NCI-H2227 (cell line): Measurements from ENCODE around the gene AVEN.
"Not testable (repeated sequence)": the region's sequence is repeated elsewhere in the genome, so short reads cannot be mapped to it uniquely, and the experiment has no call there.

Experiments used
- DNase-seq: peaks from one replicate; lab custom pipeline; 2025; ENCODE audit not compliant: unreplicated experiment; lab: John Stamatoyannopoulos, UW

Gene AVEN

DNA sequence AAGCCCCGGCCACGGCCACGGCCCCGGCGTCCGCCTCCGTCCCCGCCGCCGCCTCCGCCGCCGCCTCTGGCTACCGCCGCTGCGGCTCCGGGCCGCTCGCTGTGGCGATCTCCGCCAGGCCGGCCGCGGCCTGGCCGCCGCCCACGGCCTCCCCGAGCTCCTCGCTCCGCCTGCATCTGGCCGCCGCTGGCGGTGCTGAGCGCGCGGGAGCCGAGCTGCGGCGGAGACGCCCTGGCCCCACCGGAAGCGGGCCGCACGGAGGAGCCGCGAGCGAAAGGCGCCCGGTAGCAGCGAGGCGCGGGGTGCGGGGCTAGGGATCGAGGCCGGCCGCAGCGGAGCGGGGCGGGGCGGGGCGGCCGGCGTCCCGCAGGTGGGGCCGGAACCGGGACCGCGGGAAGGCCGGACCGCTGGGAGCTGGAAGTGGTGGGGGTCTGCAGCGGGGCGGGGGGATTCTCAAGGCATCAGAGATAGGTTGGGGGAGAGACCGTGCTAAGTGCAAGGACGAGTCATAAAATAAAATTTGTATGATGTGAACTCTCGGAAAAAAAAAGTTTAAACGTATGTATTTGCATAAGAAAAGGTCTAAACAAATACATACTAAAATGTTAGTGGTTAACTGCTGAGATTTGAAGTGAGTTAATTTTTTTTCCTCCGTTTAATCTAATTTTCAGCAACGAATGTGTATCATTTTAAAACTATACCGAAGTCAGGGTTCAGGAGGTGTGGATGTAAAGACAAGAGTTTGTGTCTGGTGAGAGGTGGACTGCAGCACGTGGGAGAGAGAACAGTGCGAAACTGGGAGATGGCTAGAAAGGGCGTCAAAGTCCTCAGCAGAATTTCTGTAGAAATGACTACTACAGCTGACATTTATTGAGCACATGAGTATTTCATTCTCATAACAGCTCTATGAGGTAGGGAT lies at the start of gene AVEN:
Gene AVEN, minus strand, starts transcription at position 334 of the 919 bp plus-strand sequence. Its CDS starts 158 bp downstream, at position 176.
- DNase-seq = peak; percentile 62

DNA sequence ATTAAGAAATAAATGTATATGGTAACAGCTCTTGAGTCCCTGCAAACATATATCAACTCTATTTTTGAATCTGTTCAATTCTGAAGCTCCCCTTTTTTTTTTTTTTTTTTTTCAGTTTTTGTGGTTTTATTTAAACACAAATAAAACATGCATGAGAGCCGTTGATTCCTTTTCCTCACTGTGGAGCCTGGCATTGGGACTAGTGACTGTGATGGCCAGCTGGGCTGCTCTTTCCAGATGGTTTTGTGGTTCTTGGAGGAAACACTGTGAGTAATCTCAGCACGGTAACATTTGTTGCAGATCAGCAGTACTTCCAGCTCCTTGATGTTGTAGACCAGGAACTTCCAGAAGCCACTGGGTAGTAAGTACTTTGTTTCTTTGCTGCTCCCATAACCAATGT lies 46.7 kb upstream of the AVEN start:
- no peak for DNase-seq

- no peak for DNase-seq
Measured at GRCh38 chr15:34084086-34084485, 45.1 kb upstream of the AVEN start.

DNA sequence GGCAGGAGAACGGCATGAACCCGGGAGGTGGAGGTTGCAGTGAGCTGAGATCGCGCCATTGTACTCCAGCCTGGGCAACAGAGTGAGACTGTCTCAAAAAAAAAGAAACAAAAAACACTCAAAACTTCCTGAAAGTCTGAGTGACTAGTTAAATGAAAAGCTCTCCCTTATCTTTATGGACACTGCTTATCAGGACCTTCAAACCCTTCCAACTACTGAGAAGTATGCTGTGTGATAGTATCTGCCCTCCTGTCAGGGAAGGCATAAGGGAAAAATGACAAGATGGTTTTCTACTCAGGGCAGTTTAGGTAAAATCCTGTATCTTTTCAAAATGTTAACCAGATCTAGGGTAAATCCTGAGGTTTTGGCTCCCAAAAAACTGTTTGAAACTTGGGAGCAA lies 40.9 kb upstream of the AVEN start:
- no peak for DNase-seq

DNA sequence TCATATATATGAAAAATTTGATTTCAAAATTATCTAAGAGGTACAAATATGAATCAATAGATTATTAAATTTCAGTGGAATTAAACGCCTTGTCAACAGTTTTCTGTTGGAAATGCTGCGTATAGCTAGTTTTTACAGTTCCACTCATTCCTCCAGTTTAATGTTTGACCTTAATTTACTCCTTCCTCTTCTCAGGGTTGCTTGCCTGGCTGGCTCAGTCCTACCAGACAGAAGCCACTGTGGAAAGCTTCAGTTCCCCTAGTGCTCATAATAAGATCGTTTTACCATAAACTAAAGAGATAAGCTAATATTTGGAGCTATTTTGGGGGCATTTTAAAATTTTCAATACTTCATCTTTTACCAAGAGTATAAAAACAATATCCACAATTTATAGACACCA lies 39.9 kb upstream of the AVEN start:
- no peak for DNase-seq

- DNase-seq = no peak
Measured at GRCh38 chr15:34076785-34077184, 37.8 kb upstream of the AVEN start.

- DNase-seq = no peak
Measured at GRCh38 chr15:34070003-34070402, 31.0 kb upstream of the AVEN start.

GRCh38 chr15:34065941-34066340 lies 26.9 kb upstream of the AVEN start:
- no peak for DNase-seq

DNA sequence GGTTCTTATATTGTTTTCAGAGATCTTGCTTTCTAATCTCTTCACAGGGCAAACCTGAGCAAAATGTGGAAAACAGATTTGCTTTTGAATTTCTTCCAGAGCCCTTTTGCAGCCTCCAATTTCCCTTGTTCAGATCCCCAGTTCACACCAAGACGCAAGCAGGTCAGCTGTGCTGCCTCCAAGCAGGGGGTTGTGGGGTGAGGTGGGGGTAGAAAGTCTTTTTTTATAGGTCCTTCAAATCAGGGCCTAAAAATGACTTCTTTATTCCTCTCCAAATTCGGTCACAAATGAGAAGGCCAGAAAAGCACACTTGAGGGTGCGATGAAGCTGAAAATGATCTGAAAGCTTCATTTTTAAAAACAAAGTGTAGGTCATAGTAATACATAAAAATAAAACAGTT lies 26.3 kb upstream of the AVEN start:
- DNase-seq = no peak

DNA sequence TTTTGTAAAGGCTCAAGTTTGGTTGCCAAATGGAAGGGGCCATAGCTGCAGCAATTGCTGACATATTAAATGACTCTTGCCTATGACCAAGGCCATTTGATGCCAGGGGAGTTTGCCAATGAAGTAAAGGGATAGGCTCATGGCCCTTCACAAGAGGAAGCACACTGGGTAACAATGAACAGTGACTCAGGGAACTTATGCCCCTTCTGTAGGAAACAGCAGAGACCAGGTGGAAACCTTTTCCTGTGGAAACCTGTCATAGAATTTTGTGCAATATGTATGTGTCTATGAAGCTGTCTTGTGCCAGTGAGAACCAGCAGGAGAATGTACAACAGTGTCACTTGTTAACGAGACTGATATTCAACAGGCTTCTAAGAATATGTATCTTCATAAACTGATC lies 25.4 kb upstream of the AVEN start:
- DNase-seq = no peak

- DNase-seq = no peak
Measured at GRCh38 chr15:34059946-34060345, 20.9 kb upstream of the AVEN start.

DNA sequence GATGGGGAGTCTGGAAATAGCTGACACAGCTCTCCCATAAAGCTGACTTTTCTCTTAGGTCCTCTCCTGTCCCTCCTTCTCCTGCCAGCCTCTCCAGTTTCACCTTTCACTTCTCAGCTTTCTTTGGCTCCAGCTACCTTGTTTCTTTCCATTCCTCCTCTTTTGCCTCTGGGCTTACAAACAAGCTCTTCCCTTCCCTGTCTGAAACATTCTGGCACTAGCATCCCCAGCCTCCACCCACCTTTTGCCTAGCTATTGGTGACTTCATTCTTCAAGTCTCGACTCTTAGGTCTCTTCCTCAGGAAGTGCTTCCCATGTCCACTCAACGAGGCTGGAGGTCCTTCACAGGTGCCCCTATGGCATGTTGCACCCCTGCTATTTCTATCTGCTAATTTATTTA lies 20.5 kb upstream of the AVEN start:
- DNase-seq = no peak

GRCh38 chr15:34056911-34057310 lies 17.9 kb upstream of the AVEN start:
- DNase-seq = no peak

DNA sequence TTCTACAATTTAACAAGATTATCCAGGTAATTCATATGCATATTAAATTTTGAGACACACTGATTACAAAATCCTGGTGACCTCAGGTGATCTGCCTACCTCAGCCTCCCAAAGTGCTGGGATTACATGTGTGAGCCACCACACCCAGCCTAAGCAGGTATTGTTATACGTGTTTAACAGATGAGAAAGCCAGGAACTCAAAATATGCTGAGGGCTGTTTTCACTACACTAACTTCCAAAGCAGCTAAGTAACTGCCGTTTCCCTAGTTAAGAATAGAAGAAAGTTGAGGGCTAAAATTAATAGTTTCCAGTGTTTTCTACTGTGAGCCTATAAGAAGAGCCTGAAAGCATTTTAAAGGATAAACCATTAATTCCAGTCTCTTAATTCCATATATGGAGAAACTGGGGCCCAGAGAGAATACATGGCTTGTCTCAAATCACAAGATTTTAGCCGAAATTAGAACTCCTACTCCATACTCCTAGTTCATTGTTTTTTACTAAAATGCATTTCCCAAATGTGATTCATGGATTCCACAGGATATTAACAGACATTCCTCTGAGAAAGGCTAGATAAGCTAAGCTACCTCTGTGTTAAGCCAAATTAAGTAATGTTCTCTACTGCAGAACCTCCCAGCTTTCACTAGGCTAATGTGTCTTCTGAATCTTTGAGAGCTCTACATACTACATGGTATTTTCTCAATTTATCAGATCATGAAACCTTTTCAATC lies 17.0 kb upstream of the AVEN start:
- no peak for DNase-seq

- no peak for DNase-seq
Measured at GRCh38 chr15:34054081-34054707, 15.2 kb upstream of the AVEN start.

GRCh38 chr15:34050385-34050784 lies 11.4 kb upstream of the AVEN start:
- not testable (repeated sequence) for DNase-seq

- no peak for DNase-seq
Measured at GRCh38 chr15:34049112-34049511, 10.1 kb upstream of the AVEN start.

DNA sequence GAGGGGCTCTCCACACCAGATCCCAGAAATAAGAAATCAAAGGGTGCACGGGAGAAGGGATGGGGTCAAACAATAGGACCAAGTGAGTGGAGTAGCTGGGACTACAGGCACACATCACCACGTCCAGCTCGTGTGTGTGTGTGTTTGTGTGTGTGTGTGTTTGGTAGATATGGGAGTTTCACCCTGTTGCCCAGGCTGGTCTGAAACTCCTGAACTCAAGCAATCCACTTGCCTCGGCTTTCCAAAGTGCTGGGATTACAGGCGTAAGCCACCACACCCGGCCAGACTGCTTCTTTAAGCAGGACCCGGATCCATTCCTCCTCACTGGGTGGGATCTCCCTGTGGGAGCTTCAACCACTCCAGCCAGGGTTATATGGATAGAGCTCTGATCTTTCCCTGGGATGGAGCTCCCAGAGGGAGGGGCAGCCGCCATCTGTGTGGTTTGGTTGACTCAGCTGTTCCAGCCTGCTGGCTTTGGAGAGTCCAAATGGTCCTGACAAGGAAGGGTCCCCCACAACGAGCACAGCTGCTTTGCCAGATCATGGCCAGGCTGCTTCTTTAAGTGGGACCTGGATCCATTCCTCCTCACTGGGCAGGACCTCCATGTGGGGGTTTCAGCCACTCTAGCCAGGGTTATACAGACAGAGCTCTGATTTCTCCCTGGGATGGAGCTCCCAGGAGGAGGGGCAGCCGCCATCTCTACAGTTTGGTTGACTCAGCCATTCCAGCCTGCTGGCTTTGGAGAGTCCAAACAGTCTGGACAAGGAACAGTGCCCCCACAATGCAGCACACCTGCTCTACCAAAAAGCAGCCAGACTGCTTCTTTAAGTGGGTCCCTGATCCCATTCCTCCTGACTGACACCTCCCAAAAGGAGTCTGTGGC lies 9.1 kb upstream of the AVEN start:
- no peak for DNase-seq

GRCh38 chr15:34046471-34047145 lies 7.6 kb upstream of the AVEN start:
- no peak for DNase-seq

DNA sequence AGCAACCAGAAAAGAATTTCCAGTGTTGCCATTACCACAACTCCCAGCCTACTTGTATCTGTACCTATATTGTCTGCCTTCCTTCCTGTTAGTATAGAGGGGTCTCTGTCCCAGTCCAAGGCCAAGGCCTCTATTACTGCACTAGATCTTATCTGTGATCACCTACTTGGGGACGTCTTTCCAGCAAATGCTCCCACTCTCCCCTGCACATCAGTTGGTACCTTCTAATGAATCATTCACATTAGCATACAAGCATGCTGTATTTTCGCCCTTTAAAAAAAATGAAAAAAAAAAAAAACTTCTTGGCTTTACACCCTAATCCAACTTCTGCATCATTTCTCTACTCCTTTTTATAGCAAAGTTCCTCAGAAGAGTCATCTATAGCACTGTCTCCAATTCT lies 4.8 kb upstream of the AVEN start:
- no peak for DNase-seq
